Epidermal melanocyte (primary cell): Measurements from ENCODE around the gene TRAM2.

Experiments
- DNase-seq: peaks from one replicate; pipeline ENCODE4 v3.0.0; 2011; ENCODE audit warnings: low spot score; ENCODE audit not compliant: insufficient read length

TRAM2 gene

DNA sequence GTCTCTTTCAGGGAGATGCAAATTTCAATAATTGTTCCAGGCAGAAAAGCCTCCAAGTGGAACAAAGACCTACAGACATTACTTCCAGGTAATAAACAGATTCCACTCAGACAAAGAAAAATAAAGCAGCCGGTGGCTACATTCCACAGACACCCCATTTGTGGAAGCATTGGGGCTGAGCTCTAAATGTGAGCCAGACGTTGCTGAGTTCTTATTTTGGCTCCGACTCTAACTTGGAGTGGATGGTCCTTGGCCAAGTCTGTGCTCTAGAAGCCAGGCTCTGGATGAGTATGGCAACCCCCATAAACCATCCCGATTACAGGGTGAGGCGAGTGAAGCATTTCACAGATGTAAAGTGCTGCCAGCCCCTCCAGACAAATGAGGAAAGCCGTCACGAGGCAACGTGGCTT is 6.6 kb downstream of the TRAM2 start:
- no peak for DNase-seq

DNA sequence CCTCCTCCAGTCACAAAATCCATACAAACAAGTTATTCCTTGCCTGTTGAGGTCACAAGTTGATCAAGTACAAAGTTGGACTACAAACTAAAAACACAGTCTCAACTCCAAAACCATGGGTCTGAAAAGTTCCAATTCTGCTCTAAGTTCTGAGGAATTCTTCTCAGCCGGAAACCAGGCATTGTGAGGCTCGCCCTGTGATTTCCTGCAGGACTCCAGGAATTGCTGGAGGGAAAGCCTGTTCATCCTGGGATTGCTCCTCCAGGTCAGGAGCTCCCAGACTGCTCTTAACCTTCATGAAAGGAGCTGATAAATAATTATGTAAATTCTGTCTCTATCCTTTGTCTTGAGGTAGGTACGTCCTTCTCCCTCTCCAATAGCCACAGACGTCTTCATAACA is 8.5 kb downstream of the TRAM2 start:
- no peak for DNase-seq

DNA sequence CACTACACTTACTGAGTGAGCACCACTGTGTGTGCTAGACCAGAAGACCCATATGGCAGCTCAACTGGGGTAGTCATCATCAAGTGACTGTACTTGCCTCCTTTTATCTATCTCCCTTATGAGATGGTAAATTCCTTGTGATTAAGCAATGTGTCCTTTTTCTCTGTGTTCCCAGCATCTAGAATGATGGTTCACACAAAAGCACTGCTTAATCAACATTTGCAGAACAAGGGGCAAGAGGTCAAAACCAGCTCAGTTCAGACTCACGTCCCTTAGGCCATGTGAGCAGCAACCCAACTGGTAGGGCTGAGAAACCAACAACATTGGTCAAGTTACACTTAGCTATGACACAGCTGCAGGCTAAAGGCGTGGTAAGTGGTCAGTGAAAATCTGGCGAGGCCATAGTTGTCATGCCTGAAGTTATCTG is 10.0 kb downstream of the TRAM2 start:
- DNase-seq, result no peak

DNA sequence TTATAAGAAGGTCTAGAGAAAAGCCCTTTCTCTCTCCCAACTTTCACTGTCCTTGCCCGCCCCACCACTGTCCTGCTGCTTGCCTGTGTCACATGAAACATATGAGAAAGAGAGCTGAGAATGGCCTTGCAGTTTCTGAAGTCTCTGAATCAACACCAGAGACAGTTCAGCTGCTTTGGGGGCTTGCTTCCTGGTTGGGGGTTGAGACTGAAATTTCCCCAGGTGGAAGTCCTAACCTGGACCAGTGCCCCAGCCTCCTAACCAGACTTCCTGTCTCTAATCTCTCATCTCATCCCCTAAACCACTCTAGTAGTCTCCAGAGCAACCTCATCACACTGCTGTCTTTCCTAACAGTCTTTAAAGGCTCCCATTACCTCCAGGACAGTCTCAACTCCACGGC is 10.7 kb downstream of the TRAM2 start:
- DNase-seq, result no peak

- no peak for DNase-seq
These were observed 12.0 kb downstream of the TRAM2 start for GRCh38 chr6:52564856-52565255.

GRCh38 chr6:52562911-52563310 is 13.9 kb downstream of the TRAM2 start:
- no peak for DNase-seq

- DNase-seq, result no peak
These were observed 16.4 kb downstream of the TRAM2 start for GRCh38 chr6:52560462-52560861.

DNA sequence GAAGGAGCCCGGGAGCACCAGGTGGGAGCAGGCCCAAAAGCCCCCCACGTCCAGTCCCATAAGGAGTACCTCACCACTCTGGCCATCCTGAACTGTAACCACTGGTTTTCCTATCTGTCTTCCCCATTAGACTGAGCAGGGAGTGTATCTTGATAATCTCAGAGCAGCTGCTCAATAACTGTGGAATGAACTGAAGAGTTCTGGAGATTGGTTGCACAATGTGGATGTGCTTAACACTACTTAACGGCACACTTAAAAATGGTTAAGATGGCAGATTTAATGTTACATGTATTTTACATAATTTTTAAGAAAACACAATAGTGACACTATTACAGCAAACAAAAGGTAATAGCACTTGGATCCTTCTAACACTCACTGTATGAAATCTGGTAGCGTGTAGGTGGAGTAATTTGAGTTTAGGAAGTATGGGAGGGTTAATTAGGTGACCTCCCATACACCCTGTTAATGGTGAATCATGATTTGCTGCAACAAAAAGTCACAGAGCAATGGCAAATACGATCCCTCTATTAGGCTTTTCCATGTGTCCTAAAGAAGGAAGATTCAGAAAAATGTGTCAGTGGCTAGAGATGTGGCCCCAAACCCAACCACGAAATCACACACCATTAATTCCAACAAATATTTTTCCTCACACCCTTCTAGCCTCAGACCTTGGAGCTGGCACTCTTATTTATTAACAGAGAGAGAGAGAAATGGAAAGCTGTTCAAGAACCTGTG is 18.4 kb downstream of the TRAM2 start:
- DNase-seq, result no peak

GRCh38 chr6:52557389-52558265 is 19.2 kb downstream of the TRAM2 start:
- DNase-seq, result no peak

GRCh38 chr6:52555518-52556233 is 21.2 kb downstream of the TRAM2 start:
- no peak for DNase-seq

- DNase-seq, result no peak
These were observed 22.1 kb downstream of the TRAM2 start for GRCh38 chr6:52554684-52555280.

DNA sequence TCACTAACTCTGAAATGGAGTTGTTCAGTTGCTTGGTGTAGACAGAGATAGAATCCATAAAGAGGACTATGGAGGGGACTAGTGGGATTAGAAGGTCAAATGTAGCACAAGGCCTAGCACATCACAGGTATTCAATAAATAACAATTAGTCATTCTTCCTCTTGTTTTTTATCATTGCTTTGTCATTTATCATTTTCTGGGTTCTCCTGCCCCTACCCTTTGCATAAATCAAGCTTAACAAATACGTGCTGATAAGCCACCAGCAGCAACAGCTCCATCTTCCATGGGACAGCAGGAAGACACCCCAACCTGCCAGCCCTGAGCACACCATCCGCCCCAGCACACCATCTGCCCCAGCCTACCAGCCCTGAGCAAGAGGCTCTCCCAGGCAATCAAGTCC is 23.1 kb downstream of the TRAM2 start:
- no peak for DNase-seq

- DNase-seq, result no peak
These were observed 23.7 kb downstream of the TRAM2 start for GRCh38 chr6:52553158-52553557.

DNA sequence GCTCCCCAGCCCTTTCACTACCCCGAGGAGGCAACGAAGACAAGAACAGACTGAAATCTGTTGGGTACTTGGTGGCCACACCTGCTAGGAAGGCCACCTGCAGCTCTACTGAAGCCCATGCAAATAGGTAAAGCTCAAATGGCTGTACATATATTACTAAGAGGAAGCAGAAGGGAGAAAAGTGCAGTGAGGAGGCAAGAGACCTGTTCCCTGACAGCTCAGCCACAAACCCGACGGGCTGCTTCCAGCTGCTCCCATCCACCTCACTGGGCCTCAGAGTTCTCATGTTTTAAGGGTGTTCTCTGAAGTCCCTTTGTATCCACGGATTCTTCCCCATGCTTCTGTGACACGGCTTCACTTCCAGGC is 24.6 kb downstream of the TRAM2 start:
- DNase-seq, result no peak

DNA sequence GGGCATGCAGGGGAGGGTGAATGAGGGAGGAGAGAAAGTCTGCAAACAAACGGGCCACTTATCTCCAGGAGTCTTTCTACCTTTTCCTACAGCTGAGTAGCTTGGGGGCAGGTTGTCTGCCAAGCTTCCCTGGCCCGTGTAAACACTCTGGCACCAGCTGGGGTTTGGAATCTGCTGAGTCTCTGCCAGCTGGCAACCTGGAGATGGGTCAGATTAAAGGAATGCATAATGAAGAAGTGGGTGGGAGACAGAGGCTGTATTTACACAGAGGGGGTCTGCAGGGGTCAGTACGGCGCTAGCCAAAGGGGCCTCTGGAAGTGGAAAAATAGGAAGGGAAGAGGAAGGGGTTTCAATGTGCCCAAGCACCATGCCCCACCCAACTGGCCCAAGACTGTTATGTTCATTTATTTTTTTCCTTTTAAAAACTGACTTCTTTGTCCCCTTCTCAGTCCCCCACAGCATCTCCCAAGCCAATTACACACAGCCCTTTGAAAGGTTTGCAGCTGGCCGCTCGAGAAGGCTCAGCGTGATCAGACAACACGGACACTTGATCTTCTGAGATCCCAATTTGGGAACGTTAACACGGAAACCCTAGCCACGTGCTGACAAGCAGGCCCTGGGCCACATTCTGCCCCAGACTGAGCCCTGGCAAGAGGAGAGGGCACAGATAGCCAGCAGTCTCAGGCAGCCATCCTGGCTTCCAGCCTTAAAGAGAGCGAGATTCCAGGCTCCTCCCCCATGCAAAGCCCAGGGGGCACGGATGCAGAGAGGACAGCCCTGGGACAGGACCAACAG is 25.2 kb downstream of the TRAM2 start:
- DNase-seq, result peak; percentile 45

DNA sequence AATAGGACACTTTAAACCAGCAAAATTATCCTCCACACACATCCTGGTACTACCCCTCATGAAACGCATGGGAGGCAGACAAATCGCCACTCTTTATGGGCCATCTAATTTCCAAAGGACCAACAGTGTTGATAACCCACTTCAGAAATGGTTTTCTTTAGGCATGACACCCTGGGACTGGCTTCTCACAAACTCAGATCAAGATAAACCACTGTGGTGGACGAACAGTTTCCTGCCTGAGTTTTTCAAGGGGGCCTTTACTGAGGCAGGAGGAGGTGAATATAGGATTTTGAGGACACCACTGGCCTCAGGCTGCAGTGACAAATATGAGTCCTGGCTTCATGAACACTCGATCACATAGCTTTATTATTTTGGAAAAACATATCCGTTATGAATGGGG is 26.0 kb downstream of the TRAM2 start:
- no peak for DNase-seq

- DNase-seq, result no peak
These were observed 26.8 kb downstream of the TRAM2 start for GRCh38 chr6:52550014-52550575.

DNA sequence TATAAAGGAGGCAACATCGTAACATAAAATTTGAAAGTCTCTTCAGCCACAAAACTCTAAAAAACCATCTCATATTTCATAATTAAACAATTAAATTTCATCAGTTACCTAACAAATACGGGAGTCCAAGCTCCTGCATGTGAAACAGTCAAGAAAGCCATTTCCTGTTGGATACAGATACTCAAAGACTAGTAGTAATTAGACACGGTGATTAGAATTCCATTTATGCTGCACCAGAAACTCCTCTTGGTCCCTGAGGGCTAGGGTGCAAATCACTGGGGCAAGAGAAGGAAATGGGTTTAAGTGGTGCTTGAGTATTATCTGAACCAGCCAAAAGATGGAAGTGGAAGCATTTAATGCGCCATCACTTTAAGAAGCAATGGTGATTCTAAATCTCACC is 27.4 kb downstream of the TRAM2 start:
- no peak for DNase-seq

DNA sequence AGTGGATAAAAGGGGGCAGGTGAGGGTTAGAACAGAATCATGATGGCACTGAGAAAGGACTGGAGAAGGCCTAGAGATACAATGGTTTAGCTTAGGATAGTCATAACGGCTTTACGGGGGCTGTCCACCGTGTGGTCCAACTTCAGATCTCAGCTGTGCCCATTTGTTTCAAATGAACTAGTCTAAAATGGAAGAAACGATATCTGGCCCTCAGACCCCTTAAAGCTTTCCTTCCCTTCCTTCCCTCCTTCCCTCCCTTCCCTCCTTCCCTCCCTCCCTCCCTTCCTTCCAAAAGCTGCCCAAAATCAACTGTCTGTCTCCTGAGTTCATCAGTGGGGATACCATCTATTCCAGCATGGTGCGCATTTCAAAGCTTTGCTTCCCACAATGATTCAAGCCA is 27.9 kb downstream of the TRAM2 start:
- no peak for DNase-seq

DNA sequence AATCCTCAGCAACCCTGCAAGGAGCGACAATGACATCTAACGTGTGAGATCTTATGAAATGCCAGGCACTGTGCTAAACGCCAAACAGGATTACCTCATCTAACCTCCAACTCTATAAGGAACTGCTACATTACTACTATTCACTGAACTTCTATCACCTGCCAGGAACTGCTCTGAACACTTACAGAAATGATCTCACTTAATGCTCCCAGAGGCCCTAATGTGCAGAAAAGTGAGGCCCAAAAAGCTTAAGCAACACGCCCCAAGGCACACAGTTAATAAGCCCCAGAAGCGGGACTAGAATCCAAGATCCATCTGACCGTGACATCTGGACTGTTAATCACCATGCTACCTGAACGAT is 28.5 kb downstream of the TRAM2 start:
- DNase-seq, result no peak
